ES-I3 (cell line): ENCODE measurements around the gene ZMYND11.

Experiments
- H3K36me3 ChIP-seq: 2 replicates; pipeline ENCODE4 v1.6.1; 2013; ENCODE audit warnings: mild to moderate bottlenecking, low read length, control low read depth, moderate library complexity; ENCODE audit not compliant: insufficient read depth
- H3K4me1 ChIP-seq: 2 replicates; pipeline ENCODE4 v1.6.1; 2013; ENCODE audit warnings: mild to moderate bottlenecking, control low read depth, low read length; ENCODE audit not compliant: insufficient read depth
- H3K9ac ChIP-seq: 2 replicates; pipeline ENCODE4 v1.6.1; 2013; ENCODE audit warnings: low read depth, mild to moderate bottlenecking, low read length, moderate library complexity
- H3K9me3 ChIP-seq: 2 replicates; pipeline ENCODE4 v1.6.1; 2013; ENCODE audit warnings: mild to moderate bottlenecking, low read length, moderate library complexity; ENCODE audit not compliant: control insufficient read depth, insufficient read depth

ZMYND11 gene

DNA sequence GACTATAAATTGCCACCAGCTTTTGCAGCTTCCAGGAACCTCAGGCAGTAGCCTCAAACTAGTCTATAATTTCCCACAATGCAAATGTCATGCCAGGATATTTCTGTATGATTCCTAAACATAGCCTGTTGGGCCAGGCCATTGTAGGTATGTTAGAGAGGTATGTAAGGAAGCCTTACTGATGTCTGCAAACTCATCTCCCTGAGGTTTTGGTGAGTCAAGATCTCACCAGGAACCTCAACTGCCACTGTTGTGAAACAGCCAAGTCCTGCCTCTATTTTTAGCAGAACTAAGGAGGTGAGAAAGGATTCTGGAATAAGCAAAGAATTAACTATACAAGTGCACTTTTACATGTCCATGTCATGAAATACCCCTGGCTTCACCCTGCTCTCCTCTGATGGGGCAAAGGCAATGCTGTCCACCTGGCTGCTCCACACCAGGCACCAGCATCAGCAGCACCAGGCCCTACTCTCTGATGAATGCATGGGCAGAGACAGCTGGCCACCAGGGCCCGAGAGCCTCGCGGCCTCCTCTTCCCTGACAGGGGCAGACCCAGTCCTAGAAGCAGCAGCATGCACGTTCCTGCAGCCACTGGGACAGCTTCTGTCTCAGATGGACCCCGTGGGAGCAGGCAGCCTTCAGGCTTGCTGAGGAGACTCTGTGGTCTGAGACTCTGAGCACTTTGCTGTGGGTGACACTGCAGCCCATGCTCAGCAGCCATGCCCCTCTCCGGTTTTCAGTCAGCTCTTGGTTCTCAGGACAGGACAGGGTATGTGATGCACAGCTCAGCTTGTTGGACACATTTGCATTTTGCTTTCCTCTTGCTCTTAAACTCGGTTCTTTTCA lies 147.3 kb downstream of the ZMYND11 start:
- Histone ChIP-seq H3K4me1 (no peaks in the 10 kb centered on the region), H3K9ac (no peak overlapping the region), H3K9me3 (no peaks in the 10 kb centered on the region), H3K36me3 (no peaks in the 10 kb centered on the region)

DNA sequence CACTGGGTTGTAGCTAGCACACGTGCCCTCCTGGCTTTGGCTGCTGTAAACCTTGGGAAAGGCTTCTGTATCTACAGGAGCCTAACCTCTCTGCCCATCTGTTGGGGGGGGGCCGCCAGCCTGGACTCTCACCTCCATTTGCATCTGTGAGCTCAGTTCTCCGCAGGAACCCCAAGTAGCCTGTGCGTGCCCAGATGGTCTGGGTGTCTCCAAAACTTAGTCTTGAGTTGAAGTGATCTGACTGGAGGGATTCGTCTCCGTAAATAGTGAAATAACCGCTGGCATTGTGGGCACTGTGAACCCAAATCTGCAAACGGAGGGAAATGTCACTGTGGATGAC lies 147.9 kb downstream of the ZMYND11 start:
- Histone ChIP-seq H3K36me3 (no peaks in the 10 kb centered on the region), H3K9ac (no peak overlapping the region)

DNA sequence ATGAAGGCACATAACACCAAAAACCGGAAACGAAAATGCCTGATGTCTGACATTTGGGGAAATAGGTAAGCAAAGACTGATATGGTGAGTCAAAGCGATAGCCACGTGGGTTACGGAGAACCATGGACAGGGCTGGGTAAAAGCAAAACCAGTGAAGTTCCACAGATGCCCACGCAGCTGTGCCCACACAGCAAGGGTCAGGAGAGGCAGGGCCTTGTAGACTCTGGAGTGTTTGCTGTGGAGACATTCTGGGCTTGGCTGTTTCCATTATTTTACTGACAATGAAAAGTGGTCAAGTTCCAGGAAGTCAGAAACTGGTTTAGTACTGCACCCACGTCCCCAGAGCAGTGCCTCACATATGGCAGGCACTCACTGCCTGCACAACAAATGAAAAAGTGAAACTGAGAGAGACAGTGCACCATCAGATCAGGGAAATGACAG lies 148.7 kb downstream of the ZMYND11 start:
- H3K4me1 ChIP-seq, result no peaks in the 10 kb centered on the region
- H3K36me3 ChIP-seq, result no peaks in the 10 kb centered on the region
- no peak overlapping the region for H3K9ac ChIP-seq
- no peaks in the 10 kb centered on the region; the same call in 1 of the 2 replicates for H3K9me3 ChIP-seq

More for the DNA sequence above, 147.9 kb downstream of the ZMYND11 start:
- H3K9me3 ChIP-seq, result no peaks in the 10 kb centered on the region
- H3K4me1 ChIP-seq, result no peaks in the 10 kb centered on the region

DNA sequence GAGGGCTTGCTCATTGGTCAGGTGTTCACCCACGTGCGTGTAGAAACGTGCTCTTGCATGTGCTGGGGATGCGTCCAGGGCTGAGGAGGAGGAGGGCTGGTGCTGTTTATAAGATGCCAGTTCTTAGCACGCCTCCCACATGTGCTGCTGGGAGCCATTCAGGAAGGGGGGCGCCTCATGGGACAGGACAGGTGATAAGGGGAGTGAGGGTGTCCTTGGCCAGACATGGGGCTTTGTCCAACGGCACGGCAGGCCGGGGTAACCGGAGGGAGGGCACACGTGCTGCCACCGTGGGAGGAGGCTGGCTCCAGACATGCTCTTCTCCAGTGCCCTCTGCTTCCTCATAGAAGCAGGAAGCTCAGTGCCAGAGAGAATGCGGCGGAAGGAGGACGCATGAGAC lies 150.0 kb downstream of the ZMYND11 start:
- Histone ChIP-seq H3K4me1 (no peaks in the 10 kb centered on the region), H3K9me3 (no peaks in the 10 kb centered on the region; the same call in 1 of the 2 replicates), H3K9ac (no peak overlapping the region), H3K36me3 (no peaks in the 10 kb centered on the region)

DNA sequence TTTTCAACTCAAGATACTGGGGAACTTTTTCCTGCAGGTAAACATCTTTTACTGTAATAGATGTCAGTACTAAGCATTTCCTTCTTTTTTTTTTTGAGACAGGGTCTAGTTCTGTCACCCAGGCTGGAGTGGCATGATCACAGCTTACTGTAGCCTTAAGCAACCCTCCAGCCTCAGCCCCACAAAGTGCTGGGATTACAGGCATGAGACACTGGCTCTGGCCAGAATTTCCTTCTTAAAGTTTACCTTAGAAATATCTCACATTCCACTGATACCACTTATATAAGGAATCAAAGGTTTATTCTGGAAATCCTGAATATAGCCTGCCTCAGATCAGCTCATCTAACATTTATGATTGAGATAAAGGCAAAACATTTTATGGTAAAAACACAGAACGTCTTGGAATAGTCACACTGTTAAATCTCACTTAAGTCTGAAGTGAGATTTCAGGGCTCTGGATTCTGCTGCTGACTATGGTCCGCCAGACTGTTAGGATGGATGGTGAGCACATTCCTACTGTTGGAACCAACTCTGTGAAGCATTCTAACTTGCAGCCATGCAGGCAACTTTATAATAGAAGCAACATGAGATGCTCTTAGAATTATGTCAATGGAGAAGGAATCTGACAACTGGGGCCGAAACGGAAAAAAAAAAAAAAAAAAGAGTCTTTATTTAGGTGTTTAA lies 151.9 kb downstream of the ZMYND11 start:
- Histone ChIP-seq H3K9ac (no peak overlapping the region), H3K9me3 (no peaks in the 10 kb centered on the region; the same call in 1 of the 2 replicates), H3K36me3 (no peaks in the 10 kb centered on the region), H3K4me1 (no peaks in the 10 kb centered on the region)

DNA sequence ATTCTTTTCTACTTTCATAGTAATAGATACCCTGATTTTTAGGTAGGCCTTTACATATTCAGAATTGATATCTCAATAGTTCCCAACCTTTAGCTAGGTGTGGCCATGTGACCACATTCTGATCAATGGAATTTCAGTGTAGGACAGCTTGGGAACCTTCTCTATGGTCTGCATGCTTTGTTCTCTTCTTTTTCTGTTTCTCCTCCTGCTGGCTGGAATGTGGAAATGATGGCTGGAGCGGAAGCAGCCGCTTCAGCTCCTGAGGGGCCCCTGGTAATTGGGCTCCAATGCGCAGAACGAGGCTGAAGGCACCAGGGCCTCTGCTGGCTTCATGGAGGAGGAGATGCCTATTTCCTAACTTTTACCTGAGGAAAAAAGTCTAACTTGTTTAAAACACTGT lies 152.6 kb downstream of the ZMYND11 start:
- no peaks in the 10 kb centered on the region for H3K36me3 ChIP-seq
- no peaks in the 10 kb centered on the region; the same call in 1 of the 2 replicates for H3K9me3 ChIP-seq
- H3K9ac ChIP-seq, result no peak overlapping the region
- no peaks in the 10 kb centered on the region for H3K4me1 ChIP-seq

DNA sequence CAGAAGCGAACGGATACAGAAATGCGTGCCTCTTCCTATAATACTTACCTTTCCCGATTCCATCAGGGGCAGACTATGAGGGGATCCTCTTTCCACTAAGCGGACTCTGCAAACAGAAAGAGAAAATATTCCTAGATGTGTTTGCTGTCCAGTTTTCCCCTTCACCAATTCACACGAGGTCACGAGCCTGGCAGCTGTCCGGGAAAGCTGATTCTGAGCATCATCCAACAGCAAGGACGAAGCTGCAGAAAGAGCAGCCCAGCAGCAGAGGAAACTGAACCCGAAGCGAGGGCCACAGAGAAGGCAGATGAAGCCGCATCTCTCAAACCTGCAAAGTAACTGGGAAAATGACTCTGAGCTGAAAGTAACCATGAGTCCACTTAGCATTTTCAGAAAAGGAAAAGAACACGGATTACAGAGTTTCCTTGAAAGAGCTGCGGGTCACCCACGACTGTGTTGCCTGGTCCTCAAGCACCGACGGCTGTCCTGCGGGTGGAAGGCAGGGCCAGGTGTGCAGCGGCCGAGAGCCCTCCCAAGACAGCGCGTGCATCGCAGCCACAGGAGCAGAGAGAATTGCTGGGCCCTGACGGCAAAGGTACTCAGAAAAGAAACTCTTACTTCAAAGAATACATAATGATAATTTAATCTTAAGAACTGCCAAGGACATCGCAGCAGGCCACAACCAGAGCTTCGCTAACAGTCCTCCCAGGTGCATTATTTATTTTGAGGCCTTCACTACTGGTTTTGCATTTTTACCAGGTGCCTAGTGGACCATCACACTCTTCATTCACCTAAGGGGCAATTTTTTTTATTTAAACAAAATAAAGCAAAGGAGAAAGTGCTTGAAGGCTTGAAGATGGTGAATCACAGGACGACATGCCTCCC lies 153.3 kb downstream of the ZMYND11 start:
- H3K4me1 ChIP-seq, result no peaks in the 10 kb centered on the region
- no peaks in the 10 kb centered on the region for H3K36me3 ChIP-seq
- no peaks in the 10 kb centered on the region; the same call in 1 of the 2 replicates for H3K9me3 ChIP-seq
- H3K9ac ChIP-seq, result no peak overlapping the region

DNA sequence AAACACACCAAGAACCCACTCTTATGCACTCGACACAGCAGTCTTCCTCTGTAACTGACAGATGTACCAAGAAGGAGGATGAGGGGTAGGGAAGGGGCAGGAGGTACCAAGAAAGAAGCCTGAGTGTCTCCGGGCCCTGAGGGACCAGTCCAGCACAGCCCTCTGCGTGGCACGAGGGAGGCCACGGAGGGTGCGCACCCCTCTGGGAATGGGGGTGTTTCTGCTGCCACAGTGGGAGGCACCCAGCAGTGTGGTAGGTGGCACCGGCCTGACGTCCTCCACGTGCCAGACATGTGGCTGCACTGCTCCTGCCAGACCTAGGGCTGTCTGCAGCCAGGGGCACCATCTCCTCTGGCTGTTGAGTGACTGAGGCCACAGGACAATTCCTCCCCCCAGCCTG lies 154.3 kb downstream of the ZMYND11 start:
- Histone ChIP-seq H3K36me3 (no peaks in the 10 kb centered on the region), H3K9me3 (no peaks in the 10 kb centered on the region; the same call in 1 of the 2 replicates), H3K4me1 (no peaks in the 10 kb centered on the region), H3K9ac (no peak overlapping the region)

DNA sequence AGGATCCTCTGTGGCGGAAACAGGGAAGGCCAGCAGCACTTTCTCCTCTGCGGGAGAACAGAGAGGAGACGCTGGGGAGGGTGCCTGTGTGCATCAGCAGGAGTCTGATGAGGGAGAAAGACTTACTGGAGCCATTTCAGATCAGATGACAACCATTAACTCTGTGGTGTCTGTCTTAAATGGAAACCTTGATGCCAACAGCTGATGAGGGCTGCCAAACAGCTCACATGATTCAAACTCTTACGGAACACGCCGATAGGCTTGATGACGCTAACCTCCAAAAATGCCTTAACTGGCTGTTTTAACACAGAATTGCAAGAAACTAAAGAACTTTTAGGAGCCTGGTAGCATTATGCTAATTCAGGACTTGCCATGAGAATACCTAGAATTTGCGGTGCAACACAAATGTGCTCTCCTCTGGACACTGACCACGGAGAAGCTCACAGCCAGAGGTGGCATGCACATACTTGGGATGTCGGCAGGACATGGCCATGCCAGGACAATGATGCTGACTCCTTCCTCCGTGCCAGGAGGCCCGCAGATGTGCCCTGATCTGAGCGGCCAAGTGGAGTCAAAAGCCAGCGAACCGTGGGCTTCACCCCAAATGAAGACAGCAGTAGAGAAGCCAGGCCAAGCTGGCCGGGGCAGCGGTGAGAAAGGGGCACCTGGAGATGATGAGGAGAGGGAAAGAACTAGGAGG lies 154.9 kb downstream of the ZMYND11 start:
- H3K9me3 ChIP-seq, result no peaks in the 10 kb centered on the region; the same call in 1 of the 2 replicates
- no peaks in the 10 kb centered on the region for H3K4me1 ChIP-seq
- H3K9ac ChIP-seq, result no peak overlapping the region
- no peaks in the 10 kb centered on the region for H3K36me3 ChIP-seq

DNA sequence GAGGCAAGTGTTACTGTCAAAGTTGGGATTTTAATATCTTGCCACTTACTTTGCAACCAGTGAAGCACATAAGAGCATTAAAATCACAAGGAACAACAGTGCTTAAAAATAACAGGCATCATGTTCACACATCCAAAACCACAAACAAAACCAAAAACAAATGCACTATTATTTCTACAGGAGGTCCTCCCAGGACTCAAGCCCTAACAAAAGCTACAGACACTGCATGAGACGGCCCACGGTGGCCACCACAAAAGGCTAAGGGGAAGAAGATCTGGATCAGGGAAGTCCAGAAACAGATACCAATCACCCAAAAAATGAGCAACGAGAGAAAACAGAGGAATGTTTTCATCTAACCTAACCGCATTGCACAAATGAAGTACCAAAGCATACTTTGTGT lies 158.4 kb downstream of the ZMYND11 start:
- H3K36me3 ChIP-seq, result no peaks in the 10 kb centered on the region
- H3K4me1 ChIP-seq, result no peaks in the 10 kb centered on the region
- no peak overlapping the region for H3K9ac ChIP-seq

DNA sequence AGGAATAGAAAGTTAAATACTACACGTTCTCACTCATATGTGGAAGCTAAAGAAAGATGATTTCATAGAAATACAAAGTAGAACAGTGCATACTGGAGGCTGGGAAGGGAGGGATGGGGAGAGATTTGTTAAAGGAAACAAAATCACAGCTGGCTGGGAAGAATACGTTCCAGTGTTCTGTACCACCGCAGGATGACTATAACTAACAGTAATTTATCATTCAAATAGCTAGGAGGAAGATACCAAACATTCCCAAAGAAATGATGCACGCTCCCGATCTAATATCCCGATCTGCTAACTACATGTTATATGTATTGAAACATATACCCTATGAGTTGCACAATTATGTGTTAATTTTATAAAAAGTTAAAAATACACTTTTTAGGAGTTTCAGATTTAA lies 162.3 kb downstream of the ZMYND11 start:
- Histone ChIP-seq H3K36me3 (no peaks in the 10 kb centered on the region), H3K4me1 (no peaks in the 10 kb centered on the region), H3K9me3 (no peaks in the 10 kb centered on the region), H3K9ac (no peak overlapping the region)

More for the DNA sequence above, 158.4 kb downstream of the ZMYND11 start:
- no peaks in the 10 kb centered on the region; the same call in 1 of the 2 replicates for H3K9me3 ChIP-seq

DNA sequence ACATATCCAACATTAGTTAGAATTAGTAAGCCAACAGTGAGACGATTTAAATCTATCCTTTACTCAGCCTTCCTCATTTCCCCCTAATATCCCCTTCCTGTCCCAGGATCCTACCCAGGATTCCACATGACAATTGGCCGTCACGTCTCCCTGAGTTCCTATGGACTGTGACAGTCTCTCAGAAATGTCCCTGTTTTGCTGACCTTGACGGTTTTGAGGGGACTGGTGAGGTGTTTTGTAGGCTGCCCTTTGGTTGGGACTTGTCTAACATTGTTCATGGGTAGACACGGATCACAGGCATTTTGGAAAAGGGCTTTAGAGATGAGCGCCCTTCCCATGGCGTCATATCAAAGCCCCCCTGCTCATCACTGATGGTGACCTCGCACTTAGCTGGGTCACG lies 162.8 kb downstream of the ZMYND11 start:
- Histone ChIP-seq H3K36me3 (no peaks in the 10 kb centered on the region), H3K9me3 (no peaks in the 10 kb centered on the region), H3K9ac (no peak overlapping the region), H3K4me1 (no peaks in the 10 kb centered on the region)

DNA sequence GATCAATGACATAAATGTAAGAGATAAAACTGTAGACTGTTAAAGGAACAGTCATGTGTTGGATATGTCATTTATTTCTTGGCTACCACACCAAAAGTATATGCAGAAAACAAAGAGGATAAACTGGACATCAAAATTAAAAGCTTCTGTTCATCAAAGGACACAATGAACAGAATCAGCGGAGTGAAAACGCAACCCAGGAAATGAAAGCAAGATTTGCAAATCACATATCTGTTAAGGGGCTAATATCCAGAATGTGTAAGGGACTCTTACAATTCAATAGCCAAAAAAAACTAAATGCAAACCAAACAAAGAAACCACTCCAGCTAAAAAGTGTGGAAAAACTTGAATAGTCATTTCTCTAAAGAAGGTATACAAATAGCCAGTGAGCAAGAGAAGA lies 164.3 kb downstream of the ZMYND11 start:
- Histone ChIP-seq H3K9ac (no peak overlapping the region), H3K9me3 (no peaks in the 10 kb centered on the region), H3K4me1 (no peaks in the 10 kb centered on the region), H3K36me3 (no peaks in the 10 kb centered on the region)

DNA sequence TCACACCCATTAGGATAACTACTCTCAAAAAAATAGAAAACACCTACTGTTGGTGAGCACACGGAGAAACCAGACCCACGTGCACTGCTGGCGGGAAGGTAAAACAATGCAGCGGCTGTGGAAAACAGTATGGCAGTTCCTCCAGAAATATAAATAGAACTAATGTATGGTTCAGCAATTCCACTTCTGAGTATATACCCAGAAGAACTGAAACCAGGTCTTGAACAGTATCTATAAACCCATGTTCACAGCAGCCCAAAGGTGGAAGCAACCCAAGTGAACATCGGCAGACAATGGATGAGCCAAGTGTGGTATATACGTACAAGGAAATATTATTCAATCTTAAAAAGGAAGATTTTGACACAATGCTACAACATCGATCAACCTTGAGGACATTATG lies 164.7 kb downstream of the ZMYND11 start:
- Histone ChIP-seq H3K9ac (no peak overlapping the region), H3K36me3 (no peaks in the 10 kb centered on the region), H3K4me1 (no peaks in the 10 kb centered on the region), H3K9me3 (no peaks in the 10 kb centered on the region)
